HG03025 (cell line): ENCODE data around the gene RIN1.

Source experiments
- ATAC-seq: cut with Tn5 transposase; IDR thresholded peaks from one replicate; pipeline ENCODE4 v1.9.1; 2021; ENCODE audit warnings: mild to moderate bottlenecking, moderate library complexity; ENCODE audit not compliant: unreplicated experiment, low FRiP score

The RIN1 gene

GRCh38 chr11:66310324-66310723 is 25.9 kb downstream of the RIN1 start:
- ATAC-seq: no peak

DNA sequence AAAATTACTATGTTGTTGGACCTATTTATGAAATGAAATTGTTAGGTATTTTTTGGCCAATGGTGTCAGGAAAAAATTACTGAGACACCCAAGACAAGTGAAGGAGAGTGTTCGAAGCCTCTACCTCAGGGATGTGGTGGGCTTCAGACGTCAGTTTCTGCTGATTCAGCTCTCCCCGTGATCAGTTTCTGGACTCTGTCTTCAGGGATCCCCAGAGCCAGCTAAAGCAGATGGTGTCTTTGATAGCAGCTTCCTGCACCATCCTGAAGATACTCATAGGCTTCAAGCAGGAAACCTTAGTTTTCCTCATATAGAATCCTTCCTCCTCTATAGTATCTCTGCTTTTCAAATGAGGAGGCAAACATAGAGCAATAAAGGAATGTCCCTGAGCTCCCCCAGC is 26.8 kb downstream of the RIN1 start:
- ATAC-seq: no peak

- no peak for ATAC-seq
Observed at GRCh38 chr11:66302656-66303055, 33.6 kb downstream of the RIN1 start.

DNA sequence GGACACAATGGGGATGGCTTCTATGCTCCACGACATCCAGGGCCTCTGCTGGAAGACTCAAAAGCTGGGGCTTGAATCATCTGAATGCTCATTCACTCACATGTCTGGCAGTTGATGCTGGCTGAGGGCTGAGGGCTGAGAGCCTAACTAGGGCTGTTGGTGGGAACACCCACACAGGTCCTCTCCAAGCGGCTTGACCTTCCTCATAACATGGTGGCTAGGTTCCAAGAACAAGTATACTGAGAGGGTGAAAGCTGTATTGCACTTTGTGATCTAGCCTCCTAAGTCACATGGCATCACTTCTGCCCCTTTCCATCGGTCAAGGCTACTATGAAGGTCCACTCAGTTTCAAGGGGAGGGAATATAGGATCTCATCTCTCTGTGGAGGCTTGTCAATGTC is 37.0 kb downstream of the RIN1 start:
- ATAC-seq: no peak

- ATAC-seq: no peak
Observed at GRCh38 chr11:66297610-66298009, 38.6 kb downstream of the RIN1 start.

DNA sequence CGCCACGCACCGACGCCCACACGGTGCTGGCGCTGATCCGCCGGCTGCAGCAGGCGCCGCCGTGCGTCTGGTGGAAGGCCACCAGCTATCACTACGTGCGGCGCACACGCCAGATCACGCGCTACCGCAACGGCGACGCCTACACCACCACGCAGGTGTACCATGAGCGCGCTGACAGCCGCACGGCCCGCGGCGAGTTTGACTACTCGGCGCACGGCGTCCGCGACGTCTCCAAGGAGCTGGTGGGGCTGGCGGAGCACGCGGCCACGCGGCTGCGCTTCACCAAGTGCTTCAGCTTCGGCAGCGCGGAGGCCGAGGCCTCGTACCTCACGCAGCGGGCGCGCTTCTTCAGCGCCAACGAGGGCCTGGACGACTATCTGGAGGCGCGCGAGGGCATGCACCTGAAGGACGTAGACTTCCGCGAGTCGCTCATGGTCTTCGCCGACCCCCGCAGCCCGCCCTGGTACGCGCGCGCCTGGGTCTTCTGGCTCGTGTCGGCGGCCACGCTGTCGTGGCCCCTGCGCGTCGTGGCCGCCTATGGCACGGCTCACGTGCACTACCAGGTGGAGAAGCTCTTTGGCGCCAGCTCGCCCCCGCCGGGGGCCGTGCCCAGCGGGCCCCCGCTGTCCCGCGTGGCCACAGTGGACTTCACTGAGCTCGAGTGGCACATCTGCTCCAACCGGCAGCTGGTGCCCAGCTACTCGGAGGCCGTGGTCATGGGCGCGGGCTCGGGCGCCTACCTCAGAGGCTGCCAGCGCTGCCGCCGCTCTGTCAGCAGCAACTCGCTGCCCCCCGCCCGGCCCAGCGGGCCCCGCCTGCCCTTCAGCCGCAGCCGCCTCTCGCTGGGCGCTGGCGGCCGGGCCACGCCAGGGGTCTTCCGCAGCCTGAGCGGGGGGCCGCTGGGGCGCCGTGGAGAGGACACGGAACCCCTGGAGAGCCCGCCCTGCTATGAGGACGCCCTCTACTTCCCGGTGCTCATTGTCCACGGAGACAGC is 41.3 kb downstream of the RIN1 start:
- no peak for ATAC-seq

DNA sequence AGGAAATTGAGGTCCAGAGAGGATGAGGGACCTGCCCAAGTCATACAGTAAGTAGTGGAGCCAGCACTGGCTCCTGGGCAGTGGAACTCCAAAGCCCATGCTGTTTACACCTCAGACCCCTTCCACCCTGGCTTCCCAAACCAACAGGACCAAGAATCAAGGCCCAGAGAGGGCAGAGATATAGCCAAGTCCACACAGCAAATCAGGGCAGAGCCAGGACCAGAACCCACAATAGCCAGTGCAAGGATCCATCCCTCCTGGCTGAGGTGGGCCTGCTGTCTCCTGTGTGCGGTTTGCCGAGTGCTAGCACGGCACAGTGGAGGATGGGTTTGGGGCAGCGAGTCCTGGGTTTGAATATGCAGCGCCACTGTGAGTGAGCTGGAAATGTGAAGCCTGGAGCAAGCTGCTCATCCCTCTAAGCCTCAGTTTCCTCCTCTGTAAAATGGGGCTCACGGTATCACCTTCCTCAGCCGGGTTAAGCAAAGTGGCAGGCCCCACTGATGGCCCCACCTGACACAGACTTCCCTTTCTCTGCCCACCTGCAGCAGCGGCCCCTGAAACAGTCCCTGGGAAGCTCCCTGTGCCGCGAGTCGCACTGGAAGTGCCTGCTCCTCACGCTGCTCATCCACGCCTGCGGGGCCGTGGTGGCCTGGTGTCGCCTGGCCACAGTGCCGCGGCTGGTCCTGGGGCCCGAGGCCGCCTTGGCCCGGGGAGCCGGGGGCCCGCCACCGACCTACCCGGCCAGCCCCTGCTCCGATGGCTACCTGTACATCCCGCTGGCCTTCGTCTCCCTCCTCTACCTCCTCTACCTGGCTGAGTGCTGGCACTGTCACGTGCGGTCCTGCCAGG is 42.2 kb downstream of the RIN1 start:
- no peak for ATAC-seq

GRCh38 chr11:66293352-66293751 is 42.9 kb downstream of the RIN1 start:
- no peak for ATAC-seq

DNA sequence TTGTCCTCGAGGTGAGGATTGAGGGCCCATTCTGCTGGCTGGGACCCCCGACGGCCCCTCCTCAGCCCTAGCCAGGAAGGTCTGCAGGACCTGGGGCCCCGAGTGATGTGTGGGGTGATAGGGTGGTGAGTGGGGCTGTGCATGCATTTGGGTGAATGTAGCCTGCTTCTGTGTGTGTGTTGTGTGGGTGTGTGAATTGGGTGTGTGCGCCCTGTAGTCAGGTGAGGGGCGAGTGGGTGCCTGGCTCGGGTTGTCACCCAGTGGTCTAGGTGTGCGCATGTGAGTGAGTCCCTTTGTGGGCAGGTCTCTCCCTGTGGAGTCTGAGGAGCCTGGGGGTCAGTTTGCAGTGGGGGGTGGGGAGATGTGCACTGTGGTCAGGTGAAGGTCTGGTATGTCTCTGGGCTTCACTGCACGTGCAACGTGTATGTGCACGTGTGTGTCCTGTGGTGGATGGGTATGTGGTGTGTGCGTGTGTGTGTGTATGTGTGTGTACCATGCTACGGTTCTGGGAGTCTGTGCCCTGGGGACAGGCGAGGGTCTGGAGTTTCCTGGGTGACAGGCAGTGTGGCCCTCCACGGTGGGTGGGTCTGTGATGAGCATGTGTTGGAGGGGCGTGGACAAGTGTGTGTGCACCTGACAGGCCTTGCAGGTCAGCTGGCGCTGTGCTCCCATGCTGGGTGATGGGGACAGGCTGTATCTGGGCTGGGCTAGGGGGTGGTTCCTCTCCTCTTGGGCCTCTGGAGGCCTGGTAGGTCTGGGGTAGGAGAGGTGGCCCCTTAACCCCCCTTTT is 43.5 kb downstream of the RIN1 start:
- no peak for ATAC-seq

DNA sequence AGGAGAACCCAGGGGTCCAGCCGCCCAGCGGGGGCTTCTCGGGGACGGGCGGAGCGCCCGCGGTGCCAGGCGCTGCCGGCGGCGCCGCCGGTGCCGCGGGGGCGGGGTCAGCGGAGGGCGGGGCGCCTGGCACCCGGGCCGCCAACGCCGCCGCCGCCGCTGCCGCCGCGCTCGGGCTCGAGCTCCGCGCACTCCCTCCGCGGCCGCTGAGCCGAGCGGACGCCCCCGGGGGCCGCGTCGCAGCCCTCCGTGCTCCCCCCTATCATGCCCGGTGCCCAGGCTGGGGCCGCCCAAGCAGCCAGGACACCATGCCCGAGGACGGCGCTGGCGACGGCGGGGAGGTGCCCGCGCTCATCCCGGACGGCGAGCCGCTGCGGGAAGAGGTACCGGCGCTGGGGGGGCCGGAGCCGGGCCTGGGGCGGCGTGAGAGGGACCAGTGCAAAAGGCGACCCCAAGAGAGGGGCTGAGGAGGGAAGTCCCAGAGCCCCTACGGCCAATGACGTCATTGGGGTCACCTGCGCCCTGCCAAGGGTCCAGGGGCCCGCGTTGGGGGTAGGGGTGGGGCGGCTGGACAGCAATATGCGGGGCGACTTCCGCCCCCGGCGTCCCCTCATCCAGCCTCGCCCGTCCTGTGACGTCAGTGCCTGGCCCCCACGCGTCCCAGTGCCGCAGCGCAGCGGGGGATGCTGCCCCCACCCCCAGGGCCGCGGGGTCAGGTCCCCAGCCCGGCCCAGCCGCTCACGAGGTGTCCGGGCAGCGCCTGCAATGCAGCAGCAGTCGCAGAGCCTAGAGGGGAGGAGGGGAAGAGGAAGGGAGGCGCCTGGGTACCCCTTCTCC is 44.3 kb downstream of the RIN1 start, which contains the start of gene TMEM151A:
TSS of gene TMEM151A (plus strand) at position 189 of the 837 bp plus-strand sequence. CDS start at position 309, 120 bp downstream.
- no peak for ATAC-seq

- no peak for ATAC-seq
Observed at GRCh38 chr11:66291303-66291705, 44.9 kb downstream of the RIN1 start.

GRCh38 chr11:66290330-66290621 is 46.0 kb downstream of the RIN1 start:
- no peak for ATAC-seq

DNA sequence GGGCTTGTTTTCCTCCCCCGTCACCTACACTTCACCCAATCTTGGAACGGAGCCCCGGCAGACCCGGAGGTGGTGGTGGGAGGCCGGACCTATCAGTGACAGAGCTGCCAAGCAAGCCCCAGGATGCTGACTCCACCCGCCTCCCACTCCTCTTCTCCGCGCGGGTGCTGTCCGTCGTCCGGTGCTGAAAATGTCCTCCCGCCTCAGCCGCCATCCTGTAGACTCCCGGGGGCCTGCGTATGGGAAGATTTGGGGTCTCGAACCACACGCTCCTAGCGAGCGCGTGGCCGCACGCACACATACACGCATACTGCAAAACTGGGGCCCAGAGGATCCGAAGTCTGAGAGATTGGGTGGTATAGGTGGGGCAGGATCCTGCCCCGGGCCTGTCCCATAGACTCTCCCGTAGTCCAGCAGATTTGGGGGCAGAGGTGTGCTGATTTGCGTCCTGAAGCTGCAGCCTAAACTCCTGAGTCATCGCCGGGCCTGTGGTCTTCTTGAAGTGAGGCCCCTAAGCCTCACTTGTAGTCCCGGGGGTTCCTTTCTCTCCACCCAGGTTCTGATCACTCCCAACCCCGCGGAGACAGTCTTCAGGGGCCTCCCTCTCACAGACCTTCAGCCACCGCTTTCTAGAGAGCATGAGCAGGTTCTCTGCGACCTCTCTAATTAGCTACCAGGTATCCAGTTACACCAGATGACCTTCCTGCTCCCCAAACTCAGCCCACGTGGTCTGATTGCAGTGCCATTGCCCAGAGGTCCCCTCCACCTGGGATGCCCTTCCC is 46.5 kb downstream of the RIN1 start:
- peak; percentile 39 for ATAC-seq

DNA sequence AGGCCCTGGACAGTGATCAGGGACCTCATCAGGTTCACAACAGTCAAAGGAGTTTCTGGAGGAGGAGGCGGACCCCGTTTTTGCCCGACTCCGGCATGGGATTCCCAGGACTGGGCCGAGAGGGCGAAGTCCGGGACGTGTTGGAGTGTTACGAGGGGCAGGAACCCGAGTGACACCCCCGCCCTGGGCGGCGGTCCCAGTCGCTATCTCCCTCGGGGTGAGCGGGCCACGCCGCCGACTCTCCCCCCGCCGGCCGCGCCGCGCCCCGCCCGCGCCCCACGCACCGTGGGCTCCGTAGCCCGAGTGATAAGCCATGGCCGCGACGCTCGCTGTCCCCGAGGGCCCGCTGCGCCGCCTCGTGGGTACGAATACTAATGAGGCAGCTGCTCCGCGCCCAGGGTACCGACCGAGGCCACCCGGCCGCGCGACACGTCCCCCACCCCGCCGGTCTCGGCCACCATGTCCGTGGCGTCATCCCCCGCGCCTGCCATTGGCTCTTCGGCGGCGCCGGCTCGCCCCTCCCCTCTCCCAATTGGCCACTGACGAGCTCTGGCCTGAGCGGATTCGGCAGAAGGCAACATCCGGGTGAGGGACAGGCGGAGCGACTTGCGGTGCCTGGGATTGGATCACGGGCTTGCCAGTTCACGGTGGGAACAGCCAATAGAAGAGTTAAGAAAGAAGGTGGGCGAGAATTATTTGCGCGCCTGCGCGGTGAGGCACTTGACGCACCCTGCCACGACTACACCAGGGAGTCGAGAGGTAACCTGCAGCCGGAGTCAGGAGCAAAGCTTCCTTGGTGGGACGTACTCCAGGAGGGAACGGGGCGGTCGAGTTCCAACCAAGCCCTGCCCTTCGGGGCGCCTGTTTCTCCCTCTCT is 47.3 kb downstream of the RIN1 start, which contains the start of gene YIF1A:
TSS of gene YIF1A (minus strand) at position 473 of the 877 bp plus-strand sequence. CDS start at position 315, 158 bp downstream.
- peak; percentile 76 for ATAC-seq

DNA sequence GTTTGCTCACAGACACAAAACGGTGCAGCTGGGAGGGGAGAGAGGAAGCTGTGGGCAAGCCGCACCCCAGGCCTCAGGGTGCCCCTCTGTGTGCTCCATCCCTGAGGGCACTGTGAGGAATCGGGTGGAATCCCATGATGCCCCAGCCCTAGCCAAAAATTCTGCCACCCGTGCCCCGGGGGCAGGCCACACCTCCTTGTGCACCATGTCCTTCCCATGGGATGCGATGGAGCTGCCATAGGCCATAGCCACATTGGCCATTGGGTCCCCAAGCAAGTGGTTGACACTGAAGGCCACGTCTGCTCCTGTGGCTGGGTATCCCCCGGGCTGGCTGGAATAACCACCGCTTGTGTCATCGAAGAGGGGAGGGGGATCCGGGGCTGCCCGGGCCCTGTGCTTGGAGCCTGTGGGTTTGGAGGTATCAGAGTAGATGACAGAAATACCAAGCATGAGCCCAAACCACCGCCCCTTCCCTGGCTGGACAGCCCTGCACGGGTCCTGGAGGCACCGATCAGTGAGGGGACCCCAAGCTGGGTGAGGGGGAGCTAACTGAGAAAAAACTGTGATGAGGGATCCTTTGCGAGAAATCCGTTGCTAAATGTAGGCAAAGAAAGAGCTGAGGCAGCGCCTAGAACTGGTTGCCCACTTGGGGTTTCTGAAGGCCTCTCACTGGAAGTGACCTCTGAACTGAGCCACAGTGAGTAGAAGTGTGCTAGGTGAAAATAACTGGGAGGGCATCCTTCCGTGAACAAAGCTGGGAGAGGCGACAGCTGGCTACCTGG is 48.2 kb downstream of the RIN1 start:
- no peak for ATAC-seq

GRCh38 chr11:66287211-66287888 is 48.9 kb downstream of the RIN1 start:
- ATAC-seq: no peak

GRCh38 chr11:66286699-66287098 is 49.5 kb downstream of the RIN1 start:
- no peak for ATAC-seq
